GM19351 (cell line): ENCODE data around the gene EPHX1.
"Not testable (repeated sequence)": the region's sequence is repeated elsewhere in the genome, so short reads cannot be mapped to it uniquely, and the experiment has no call there.

Source experiments
- ATAC-seq: cut with Tn5 transposase; IDR thresholded peaks from one replicate; pipeline ENCODE4 v1.9.1; 2021; ENCODE audit warnings: mild to moderate bottlenecking, moderate library complexity; ENCODE audit not compliant: unreplicated experiment

Gene EPHX1

DNA sequence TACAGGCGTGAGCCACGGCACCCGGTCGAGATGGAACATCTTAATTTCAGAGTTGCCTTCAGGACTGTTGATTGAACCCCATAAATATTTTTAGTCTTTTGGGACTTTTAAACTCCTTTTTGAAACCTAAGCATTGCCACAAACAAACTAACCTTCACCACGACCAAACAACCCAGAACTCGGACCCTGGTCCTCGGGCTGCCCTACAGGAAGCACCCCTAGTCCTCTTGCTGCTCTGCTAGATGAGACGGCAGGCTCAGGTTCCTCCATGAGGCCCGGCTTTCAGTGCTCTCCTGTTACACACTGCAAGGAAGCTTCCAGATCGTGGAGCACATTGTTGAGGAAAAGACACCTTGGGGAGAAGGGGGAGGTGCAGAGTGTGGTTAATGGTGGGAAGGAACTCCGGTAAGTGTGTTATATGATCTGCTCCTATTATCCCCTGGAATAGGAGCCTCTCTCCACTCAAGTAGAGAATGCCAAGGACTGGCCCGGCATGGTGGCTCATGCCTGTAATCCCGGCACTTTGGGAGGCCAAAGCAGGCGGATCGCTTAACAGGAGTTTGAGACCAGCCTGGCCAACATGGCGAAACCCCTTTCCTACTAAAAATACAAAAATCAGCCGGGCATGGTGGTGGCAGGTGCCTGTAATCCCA is 5.7 kb downstream of the EPHX1 start:
- ATAC-seq: no peak

DNA sequence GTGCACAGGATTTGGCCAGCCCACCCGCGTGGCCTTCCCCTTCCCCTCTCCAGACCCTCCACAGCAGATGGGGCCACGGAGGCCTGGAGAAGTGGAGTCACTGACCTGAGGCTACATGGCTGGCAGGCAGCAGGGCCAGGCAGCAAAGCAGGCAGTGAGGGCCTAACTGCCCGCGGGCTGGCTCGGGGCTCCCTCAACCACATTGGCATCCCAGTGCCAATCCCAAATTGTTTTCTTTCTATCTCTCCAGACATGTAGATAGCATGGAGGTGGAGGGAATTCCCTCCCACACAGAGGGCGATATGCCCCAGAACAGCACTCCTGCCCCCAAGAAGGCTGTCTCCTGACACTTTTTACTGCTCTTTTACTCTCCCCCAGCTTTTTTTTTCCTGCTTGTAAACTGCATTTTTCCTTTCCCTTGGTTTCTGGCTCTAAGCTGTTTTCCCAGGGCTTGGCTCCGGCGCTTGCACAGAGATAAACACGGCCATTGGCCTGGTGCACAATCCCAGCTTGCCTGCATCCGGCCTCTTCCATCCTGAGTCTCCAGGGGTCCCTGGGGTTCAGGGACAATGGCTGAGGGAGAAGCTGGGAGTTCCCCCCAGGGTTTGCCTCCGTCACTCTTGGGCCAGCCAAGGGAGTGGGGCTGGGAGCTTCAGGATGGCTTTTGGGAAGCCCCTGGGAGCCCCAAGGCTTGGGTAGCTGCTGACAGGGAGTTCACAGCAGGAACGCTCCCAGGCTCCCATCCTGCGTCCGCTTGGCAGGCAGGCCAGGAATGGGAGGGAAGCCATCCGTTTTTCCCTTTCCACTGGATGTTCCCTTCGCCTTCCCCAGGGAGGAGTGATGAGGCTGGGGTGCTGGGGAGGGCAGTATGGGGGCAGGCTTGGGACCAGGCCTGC is 7.0 kb downstream of the EPHX1 start:
- no peak for ATAC-seq

DNA sequence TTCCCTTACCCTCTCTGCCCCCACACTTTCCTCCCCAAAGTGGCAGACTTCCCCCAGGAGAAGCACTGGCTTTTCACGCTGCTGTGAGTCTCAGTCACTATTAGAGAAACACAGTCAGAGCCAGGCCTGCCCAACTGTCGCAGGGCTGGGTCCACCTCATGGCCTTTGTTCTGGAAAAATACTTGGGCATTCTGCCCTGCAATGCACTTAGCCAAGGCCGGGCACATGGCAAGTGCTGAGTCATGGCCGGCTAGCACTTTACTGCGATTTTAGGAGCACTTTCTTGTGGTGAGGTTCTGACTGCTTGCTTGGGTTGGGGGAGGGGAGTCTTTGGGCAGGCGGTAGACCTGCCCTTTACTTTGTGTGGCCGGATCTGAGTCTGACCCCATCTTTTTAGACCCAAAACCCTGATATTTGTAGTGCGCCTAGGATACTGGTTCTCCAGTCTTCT is 7.7 kb downstream of the EPHX1 start:
- no peak for ATAC-seq

DNA sequence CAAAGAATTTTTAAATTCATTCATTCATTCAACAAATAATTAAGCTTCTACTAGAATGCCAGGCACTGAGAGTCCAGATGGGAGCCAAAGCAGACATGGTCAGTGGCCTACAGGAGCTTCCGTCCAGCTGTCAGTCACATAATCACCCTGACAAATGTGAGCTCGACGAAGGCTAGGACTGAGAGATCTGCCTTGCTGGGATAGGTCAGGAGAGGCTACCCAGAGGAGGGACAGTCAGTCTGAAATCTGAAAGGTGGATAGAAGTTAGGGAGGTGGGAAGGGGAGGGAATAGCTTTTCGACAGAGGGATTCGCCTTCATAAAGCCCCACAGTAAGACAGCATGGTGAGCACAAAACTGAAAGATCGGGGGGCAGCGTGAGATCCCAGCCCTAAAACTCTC is 8.3 kb downstream of the EPHX1 start:
- no peak for ATAC-seq

DNA sequence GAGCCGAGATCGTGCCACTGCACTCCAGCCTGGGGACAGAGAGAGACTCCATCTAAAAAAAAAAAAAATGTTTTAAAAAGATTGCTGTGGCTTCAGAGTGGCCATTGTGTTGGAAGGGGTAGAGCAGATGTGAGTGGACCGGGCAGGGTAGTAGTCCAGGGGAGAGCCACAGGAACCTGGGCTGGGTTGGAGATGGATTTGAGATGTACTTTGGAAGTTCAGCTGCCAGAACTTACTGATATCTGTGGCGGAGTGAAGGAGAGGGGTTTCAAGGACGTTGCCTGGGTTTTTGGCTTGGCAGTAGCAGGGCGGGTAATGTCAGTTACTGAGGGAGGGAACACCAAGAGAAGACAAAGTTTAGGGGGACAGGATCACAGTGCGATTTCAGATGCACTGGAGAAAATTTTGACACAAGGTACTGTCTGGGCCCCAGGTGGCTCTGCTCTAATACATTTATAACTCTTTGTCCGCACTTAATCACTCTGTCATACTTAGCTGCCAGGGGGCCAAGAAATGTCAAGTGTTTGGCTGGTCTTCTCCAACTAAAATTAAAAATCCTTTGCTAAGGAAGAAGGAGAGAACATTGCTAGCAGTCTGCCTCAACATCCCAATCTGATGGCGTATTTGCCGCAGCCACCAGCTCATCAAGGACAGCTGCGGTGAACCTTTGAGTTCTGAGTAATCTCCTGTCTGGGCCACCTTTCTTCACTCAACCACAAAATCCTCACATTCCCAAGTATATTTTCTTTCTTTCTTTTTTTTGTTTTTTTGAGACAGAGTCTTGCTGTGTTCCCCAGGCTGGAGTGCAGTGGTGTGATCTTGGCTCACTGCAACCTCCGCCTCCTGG is 9.6 kb downstream of the EPHX1 start:
- ATAC-seq: no peak

DNA sequence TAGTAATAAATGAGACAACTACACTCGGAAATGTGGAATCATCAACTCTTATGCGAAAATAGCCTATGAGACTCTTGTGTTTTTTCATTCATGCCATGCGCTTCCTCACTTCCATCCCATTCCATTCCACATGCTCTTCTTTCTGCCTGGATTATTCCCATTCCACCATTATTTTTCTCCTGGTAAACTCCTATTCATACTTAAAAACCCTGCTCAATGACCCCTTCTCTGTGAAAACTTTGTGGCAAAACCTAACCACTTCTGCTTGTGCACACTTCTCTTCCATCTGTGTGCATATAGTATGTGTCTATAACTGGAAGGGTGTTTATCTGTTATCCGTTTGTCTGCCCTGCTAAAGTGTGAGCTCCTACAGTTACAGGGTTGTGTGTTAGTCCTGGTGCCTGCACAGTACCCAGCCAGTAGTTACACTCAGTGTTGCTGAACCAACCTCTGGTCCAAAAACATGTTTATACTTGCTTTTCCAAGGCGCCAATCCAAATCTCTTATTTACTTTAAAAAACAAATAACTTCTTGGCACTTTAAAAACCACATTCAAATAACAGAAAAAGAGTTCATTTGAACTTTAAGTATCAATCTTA is 10.7 kb downstream of the EPHX1 start:
- ATAC-seq: no peak

DNA sequence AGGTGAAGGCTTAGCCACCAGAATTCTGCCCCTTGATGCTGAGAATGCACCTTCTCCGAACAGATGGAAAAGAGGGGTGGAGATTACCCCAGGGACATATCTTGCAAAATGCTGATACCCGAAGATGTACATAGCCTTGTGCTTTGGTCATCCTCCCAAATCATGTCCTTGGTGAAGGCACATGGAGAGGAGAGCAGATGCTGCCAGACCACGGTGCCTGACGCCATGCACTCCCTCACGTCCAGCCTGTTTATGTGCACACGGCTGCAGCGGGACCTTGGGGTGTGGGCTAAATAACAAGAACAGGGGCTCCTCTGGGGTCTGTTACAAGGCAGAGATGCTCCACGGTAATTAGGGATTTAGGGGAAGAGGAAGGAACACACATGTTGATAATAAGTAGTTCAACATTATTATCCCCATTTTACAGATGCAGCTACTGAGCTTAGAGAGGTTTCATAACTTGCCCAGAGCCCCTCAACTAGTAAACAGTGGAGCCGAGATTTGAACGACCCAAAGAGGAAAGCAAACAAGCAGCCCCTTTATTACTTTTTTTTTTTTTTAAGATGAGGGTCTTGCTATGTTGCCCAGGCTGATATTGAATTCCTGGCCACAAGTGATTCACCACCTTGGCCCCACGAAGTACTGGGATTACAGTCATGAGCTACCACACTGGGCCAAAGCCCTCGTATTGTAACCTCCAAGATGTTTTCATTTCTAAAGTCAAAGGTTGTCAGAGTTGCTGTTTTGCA is 12.9 kb downstream of the EPHX1 start:
- no peak for ATAC-seq

DNA sequence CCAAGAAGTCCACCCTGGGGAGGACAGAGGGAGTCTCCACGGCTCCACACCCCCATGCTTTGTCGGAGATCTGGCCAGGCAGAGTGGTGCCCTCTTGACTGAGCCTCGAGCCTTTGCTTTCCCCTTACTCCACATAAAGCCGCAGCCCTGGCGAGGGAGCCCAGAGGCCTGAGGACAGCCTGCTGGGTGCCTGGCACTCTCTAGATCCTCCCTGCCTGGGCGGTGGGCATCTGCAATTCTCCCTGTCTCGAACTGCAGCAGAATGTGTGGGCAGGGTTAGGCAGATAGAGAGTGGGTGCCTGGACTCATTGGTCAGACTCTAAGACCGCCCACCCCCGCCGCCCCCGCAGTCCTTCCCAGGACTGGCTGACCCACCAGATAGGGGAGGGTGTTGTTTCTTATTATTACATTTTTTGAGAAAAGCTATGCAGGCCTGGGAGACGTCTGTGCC is 13.9 kb downstream of the EPHX1 start:
- no peak for ATAC-seq

DNA sequence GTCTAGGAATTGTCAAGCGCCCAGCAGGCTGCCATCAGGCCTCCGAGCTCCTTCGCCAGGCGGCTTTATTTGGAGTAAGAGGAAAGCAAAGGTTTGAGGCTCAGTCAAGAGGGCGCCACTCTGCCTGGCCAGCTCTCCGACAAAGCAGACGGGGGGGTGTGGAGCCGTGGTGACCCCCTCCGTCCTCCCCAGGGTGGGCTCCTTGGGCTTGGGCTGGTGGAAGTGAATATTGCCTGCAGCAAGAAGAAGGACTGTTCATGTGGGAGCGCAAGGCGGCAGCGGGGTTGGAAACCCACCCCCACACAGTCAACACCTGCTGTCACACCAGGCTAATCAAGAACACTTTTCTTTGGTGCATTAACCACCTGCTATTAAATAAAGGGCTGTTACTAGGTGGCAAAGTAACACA is 14.6 kb downstream of the EPHX1 start:
- ATAC-seq: no peak

DNA sequence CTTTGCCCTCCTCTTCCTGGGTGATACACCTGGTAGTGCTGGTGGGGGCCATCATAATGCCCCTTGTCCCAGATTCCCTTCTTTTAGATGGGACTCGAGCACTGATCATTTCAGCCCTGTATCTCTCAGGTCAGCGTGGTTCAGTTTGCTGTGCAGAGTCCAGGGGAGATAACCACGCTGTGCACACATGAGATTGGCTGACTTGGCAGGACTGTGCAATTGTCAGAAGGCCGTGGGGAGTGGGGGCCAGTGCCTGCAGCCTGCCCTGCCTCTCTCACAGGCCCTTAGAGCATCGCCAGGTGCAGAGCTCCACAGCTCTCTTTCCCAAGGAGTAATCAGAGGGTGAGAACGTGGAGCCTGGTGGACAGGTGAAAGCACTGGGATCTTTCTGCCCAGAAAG is 15.2 kb downstream of the EPHX1 start:
- ATAC-seq: no peak

DNA sequence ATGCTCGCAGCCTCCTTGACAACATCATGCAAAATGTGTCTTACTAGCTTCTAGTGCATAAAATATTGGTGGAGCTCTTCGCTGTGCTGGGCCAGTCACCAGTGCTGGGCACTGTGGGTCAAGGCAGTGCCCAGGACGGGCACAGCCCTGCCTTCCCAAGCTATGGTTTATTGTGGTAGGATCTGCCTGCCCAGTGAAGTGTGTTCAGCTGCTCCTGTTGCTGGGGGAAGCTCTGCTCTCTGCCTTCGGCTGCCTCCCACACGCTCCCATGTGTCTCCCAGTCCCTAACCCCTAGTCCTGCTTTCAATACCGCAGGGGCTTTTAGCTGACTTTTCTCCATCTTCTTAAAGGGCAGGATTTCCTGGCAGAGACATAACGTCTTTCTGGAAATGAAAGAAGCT is 15.7 kb downstream of the EPHX1 start:
- ATAC-seq: no peak

DNA sequence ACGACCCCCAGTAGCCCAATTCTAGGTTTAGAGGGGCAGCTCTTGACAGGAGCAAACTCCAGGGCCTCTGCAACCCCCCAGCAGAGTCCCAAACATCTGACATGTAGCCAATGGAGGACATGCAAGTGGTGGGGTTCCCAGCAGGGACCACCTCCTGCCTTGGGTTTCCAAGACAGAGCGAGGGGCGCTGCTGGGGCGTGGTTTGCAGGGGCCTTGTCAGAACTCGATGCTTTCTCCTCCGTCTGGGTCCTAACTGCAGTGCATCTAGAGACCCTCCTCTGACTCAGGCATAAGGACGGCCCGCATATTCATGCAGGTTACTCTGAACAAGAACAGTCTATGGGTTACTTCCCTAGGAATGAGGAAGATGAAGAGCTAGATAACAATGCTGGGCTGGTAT is 17.2 kb downstream of the EPHX1 start:
- no peak for ATAC-seq

DNA sequence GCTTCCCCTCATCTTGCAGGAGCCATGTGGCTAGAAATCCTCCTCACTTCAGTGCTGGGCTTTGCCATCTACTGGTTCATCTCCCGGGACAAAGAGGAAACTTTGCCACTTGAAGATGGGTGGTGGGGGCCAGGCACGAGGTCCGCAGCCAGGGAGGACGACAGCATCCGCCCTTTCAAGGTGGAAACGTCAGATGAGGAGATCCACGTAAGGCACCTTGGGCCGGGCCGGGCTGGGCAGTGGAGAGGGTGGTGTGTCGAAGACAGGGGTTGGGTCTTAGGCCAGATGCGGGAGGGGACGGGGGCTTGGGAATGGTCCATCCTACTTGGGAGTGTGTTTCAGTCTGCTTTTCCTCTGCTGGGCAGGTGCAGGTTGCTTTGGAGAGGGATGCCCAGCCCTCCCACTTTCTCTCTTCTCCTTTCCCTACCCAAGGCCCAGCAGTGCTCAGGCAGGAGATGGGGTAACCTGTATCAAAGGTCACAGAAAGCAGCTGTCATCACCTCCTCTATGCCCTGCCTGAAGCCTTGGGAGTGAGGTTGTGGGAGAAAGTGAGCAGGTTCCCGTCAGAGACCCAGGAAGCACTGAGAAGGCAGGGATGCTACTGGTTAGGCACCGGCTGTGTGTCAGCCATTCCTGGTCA is 18.9 kb downstream of the EPHX1 start:
- ATAC-seq: no peak

DNA sequence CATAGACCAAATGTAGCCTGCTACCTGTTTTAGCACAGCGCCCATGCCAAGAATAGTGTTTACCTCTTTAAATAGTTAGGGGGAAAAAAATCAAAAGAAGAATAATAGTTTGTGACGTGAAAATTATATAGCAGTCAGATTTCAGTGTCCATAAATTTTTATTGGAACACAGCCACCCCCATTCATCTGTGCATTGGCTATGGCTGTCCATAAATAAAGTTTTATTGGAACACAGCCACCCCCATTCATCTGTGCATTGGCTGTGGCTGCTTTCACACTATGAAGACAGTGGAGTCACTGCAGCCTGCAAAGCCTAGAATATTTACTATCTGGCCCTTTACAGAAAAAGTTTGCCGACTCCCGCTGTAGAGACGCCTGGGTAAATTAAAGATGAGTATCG is 20.9 kb downstream of the EPHX1 start:
- ATAC-seq: no peak

DNA sequence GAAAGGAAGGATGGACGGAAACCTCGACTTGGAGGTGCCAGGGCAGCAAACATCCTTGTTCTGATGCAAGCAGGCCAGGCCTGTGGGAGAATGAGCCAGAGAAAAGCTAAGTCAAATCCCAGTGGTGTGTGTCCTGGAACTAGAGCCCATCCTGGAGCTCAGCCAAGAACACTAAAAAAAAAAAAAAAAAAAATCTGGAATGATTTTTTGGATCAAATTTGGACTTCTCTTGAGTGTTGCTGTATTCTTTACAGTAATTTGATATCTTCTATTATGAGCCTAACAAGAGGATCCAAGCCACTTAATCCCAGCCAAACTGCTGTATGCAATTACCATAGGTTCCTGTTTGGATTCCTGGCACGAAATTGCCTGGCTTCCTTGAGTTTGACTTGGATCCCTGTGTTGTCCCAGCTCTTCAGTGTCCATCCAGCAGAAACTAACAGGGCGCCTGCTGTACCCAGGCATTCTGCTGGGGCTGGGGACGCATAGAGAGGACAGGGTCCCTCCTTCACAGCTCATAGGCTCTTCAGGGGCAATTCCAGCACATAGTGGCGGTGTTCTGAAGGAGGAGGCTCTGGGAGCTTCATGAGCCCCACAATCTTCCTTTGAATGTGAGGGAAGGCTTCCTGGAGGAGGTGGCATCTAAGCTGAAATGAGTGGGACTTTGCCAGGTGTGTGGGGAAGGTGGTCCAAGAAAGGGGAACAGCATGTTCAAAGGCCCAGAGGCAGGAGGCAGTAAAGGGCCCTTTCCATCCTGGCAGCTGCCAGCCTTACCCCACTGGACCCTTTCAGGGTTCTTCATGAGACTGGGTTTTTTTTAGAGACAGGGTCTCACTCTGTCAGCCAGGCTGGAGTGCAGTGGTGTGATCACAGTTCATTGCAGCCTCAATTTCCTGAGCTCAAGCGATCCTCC is 24.7 kb downstream of the EPHX1 start:
- no peak for ATAC-seq

DNA sequence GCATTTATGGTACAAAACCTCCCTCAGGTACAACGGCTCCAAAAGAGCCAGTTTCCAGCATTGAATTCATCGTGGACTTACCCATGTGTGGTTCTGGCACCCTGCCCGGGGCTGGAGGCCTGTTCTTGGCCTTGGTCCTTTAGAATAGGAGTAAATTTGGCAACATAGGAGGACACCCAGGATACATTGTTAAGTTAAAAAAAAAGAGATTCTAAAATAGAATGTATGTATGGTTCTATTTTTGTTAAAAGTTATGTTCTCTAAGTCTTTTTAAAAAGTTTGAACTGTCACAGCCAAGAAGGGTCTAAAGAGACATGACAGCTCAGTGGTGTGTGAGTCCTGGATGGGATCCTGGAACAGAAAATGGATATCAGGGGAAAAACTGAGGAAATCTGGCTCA is 25.9 kb downstream of the EPHX1 start:
- no peak for ATAC-seq

DNA sequence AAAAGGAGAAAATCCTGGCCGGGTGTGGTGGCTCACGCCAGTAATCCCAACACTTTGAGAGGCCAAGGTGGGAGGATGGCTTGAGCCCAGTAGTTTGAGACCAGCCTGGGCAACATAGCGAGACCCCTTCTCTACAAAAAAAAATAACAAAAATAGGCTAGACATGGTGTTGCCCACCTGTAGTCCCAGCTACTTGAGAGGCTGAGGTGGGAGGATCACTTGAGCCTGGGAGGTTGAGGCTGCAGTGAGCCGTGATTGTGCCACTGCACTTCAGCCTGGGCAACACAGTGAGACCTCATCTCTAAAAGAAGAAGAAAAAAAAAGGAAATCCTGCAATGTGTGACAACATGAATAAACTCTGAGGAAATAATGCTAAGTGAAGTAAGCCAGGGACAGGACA is 26.4 kb downstream of the EPHX1 start:
- not testable (repeated sequence) for ATAC-seq

DNA sequence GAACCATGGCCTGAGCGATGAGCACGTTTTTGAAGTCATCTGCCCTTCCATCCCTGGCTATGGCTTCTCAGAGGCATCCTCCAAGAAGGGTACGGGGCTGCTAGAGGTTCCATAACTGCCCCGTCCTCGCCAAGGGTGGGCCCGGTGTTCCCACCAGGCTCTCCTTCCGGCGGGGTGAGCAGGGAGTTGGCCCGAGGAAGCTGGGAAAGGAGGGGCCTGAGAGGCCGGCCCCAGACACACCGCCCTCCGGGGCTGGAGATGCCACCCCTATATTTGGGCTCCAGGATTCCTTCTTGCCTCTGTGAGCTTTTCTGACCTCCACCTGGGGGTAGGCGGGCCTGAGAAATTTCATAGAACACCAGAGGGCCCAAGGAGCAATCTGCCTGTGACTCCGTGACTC is 28.9 kb downstream of the EPHX1 start:
- no peak for ATAC-seq

DNA sequence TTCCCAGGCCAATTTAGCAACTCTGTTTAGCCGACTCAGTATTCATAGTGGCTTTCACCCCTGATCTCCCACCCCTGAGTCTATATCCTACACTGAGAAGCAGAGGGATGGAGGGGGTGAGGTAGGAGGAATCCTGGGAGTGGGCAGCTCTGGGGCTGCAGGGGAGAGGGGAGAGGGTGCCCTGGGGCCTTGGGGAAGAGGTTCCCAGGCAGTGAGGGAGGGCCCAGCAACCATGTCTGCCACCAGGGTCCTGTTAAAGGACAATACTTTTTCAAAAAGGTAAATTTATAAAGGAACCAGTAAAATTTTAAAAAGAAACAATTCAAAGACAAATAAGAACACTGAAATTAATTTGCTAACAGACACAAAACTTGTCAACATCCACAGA is 30.3 kb downstream of the EPHX1 start:
- ATAC-seq: no peak
